ENCODE data around the gene DCUN1D2. TPM values are rescaled to one million over a fixed set of nuclear protein-coding genes. Genes with fewer than 3 reads are reported as not detected.
A peak's percentile ranks its signal among the peaks of the same experiment; 100 is the strongest.

DCUN1D2 gene
- total RNA-seq: 100 to 1,000 TPM in 9 of 10 donors, 10 to 100 TPM in 1; 97.7 to 307 (median 225) TPM
- 10 to 100 TPM; 40.9 to 73.3 TPM for polyA plus RNA-seq
- long read RNA-seq, donor 1, transcript DCUN1D2-208 (7 exons, 2,045 nt): major isoform, 34 of 140 reads
- long read RNA-seq, donor 1, partial matches to known transcripts: 40 of 140 reads
- long read RNA-seq, donor 1, other reads (novel, unspliced or antisense): 62 of 140 reads
- long read RNA-seq, donor 2, transcript DCUN1D2-208 (7 exons, 2,045 nt): major isoform, 21 of 131 reads
- long read RNA-seq, donor 2, partial matches to known transcripts: 51 of 131 reads
- long read RNA-seq, donor 2, other reads (novel, unspliced or antisense): 56 of 131 reads
- long read RNA-seq, donor 3, transcript DCUN1D2-208 (7 exons, 2,045 nt): minor isoform, 38 of 231 reads
- long read RNA-seq, donor 3, transcript DCUN1D2-209 (2 exons, 544 nt): major isoform, 45 of 231 reads
- long read RNA-seq, donor 3, partial matches to known transcripts: 71 of 231 reads
- long read RNA-seq, donor 3, other reads (novel, unspliced or antisense): 74 of 231 reads

DNA sequence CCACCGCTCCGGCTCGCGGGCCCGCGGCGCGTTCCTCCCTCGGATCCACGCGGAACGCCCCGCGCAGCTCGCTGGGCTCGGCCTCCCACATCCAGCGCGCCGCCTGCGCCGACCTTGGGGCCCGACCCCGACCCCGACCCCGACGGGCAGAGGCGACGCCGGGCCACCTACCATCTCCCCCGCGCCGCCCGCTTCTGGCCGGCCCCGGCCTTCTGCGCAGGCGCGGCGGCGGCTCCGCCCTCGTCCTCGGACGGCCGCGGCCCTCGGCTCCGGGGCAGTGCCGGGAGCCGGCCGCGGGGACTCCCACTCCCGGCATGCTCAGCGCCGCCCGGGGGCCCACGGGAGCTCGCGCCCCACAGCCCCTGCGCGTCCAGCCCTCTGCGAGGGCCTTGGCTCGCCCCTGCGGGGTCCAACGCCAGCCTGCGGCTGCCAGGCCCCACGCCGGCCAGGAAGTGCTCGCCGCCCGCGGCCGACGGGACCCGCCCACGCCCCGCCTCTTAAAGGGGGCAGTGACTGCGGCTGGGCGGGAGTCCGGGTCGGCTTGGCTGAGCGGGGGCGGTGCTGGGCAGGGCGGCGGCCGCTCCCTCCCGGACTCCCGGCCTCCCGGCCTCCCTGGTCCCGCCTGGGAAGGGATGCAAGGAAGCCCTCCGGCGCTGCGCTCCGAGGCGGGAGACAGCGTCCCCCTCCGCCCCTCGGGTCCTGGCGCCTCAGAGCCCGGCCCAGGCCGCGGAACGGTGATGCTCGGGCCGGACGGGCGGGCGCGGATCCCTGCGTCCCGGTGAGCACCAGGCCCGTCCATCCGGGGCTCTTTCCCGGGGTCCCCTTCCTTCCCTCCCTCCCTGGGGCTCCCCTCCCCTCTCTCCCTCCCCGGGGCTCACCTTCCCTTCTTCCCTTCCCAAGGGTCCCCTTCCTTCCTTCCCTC, at the start of gene DCUN1D2:
Gene DCUN1D2 (minus strand): TSS at position 216 of the 922 bp plus-strand sequence. CDS start 42 bp downstream, at position 174.
- Histone ChIP-seq H3K4me1 (peaks cover 6 to 87% (median 77%) of the 10 kb centered on the region in 9 donors), H3K27me3 (no peaks in the 10 kb centered on the region), H3K4me3 (peak within 1 kb of the TSS; percentile 60 to 98 (median 88)), H3K9me3 (no peaks in the 10 kb centered on the region), H3K27ac (peak within 1 kb of the TSS; percentile 79 to 94 (median 92)), H3K36me3 (peaks cover 0 to 18% (median 4%) of the 10 kb centered on the region in 9 donors)
- TF ChIP-seq, protein P1, sequence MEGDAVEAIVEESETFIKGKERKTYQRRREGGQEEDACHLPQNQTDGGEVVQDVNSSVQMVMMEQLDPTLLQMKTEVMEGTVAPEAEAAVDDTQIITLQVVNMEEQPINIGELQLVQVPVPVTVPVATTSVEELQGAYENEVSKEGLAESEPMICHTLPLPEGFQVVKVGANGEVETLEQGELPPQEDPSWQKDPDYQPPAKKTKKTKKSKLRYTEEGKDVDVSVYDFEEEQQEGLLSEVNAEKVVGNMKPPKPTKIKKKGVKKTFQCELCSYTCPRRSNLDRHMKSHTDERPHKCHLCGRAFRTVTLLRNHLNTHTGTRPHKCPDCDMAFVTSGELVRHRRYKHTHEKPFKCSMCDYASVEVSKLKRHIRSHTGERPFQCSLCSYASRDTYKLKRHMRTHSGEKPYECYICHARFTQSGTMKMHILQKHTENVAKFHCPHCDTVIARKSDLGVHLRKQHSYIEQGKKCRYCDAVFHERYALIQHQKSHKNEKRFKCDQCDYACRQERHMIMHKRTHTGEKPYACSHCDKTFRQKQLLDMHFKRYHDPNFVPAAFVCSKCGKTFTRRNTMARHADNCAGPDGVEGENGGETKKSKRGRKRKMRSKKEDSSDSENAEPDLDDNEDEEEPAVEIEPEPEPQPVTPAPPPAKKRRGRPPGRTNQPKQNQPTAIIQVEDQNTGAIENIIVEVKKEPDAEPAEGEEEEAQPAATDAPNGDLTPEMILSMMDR (IDR thresholded peaks at IDR 0.05): no peak
- 0% methylated on average over 87 to 115 of the region's 115 CpGs for WGBS, 2 donors
- DNase-seq (peak; percentile 94 to 97), ATAC-seq (peak; percentile 92 to 96 (median 94))
- intact Hi-C loops (cut with DNase I): loop anchor here in 3 of 10 donors (1.0 to 5.0 kb wide), 5 partner anchors 18 to 57 kb away; partner anchors contain the start of gene ADPRHL1 (in 2 of the 3)

GRCh38 chr13:113539822-113540221, 49.3 kb upstream of the DCUN1D2 start:
- peaks cover 0 to 4% (median 0%) of the 10 kb centered on the region in 11 donors for H3K9me3 ChIP-seq
- ATAC-seq (peak in 2 of 8 donors; percentile 30 to 53), DNase-seq (no peak)
- no peak overlapping the region for H3K4me3 ChIP-seq
- TF ChIP-seq, protein P1 (IDR thresholded peaks at IDR 0.05): no peak
- intact Hi-C loops (cut with DNase I): loop anchor here in 1 of 10 donors (5.0 kb wide), 1 partner anchor 38 kb away; no protein-coding TSS in a partner anchor
- H3K4me1 ChIP-seq: peaks cover 0 to 3% (median under 1%) of the 10 kb centered on the region in 9 donors
- no peaks in the 10 kb centered on the region for H3K27me3 ChIP-seq
- no peak overlapping the region for H3K27ac ChIP-seq
- WGBS, 2 donors: 69 to 72% methylated on average over 15 of the region's 15 CpGs
- peaks cover 0 to 82% (median 0%) of the 10 kb centered on the region in 9 donors for H3K36me3 ChIP-seq

DNA sequence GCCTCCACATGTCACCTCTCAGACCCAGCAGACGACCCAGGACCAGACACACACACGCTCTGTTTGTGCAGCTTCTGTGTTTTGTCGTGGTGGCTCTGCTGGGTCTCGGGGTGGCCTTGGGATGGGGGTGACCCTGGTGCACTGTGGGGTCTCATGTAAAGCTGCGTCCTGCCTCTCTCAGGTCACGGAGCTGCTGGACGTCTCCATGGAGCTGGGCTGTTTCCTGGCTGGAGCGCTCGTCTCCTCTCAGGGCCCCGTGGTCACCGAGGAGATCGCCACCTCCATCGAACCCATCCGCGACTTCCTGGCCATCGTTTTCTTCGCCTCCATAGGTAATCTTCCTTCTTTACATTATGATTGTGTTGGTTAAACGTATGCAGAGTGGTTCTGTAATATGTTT, 48.7 kb upstream of the DCUN1D2 start:
- WGBS, 2 donors: 95% methylated on average over 18 of the region's 18 CpGs
- H3K27ac ChIP-seq: no peak overlapping the region
- H3K9me3 ChIP-seq: peaks cover 0 to 4% (median 0%) of the 10 kb centered on the region in 11 donors
- intact Hi-C loops (cut with DNase I): loop anchor here in 1 of 10 donors (5.0 kb wide), 1 partner anchor 37 kb away; no protein-coding TSS in a partner anchor
- H3K27me3 ChIP-seq: no peaks in the 10 kb centered on the region
- peak in 1 of 8 donors; percentile 27 for ATAC-seq
- DNase-seq: no peak
- peaks cover 0 to 83% (median 0%) of the 10 kb centered on the region in 9 donors for H3K36me3 ChIP-seq
- TF ChIP-seq, protein P1 (IDR thresholded peaks at IDR 0.05): no peak
- H3K4me3 ChIP-seq: no peak overlapping the region
- no peaks in the 10 kb centered on the region for H3K4me1 ChIP-seq

Measured in heart right ventricle (tissue), 16 donors.